Right cardiac atrium (tissue), 5 donors: ENCODE results near the gene ZNF488. TPM values are rescaled to one million over a fixed set of nuclear protein-coding genes. Genes with fewer than 3 reads are reported as not detected.

ENCODE experiments used
- ATAC-seq, 2 donors: fragments of 200-7000 bp; cut with Tn5 transposase; one replicate each; pipeline versions ENCODE4 v1.8.0 to v1.9.1; 2020; ENCODE audit warnings: moderate library complexity in 2 of 2, mild to moderate bottlenecking in 1 of 2
- DNase-seq, 3 donors: peaks; one replicate each; pipeline ENCODE4 v3.0.0-alpha.2; 2020
- H3K27ac ChIP-seq: one replicate; pipeline ENCODE4 v1.5.1; 2013; ENCODE audit warnings: mild to moderate bottlenecking, low read length, control low read depth, moderate library complexity
- H3K27me3 ChIP-seq: one replicate; pipeline ENCODE4 v1.6.1; 2013; ENCODE audit not compliant: control insufficient read depth, insufficient read depth
- H3K4me1 ChIP-seq: one replicate; pipeline ENCODE4 v1.6.1; 2013; ENCODE audit warnings: low read length; ENCODE audit not compliant: control insufficient read depth, insufficient read depth
- H3K4me3 ChIP-seq: one replicate; pipeline ENCODE4 v1.5.1; 2013; ENCODE audit warnings: low read length, control low read depth
- H3K9me3 ChIP-seq: one replicate; pipeline ENCODE4 v1.6.1; 2013; ENCODE audit warnings: low read length; ENCODE audit not compliant: control insufficient read depth
- WGBS: extraction: QIAGEN DNeasy Blood & Tissue Kit; methylation state at CpG from one replicate; pipeline ENCODE4 v1.1.7; 2013; 5-methylcytosine and 5-hydroxymethylcytosine counted together
- intact Hi-C, 4 donors: fragments of 100-400 bp; cut with DNase I; formaldehyde crosslinking; loops; one replicate each; pipeline versions ENCODE4 v1.11.0 to v1.14.0; 2022 to 2023
- polyA plus RNA-seq: library from polyadenylated mRNA; stranded (reverse); fragments of 200-250 nt; gene quantifications from one replicate; pipeline ENCODE4 v1.2.3, GENCODE V29; 2013
- total RNA-seq, 4 donors: library from RNA; stranded (reverse); fragmentation: NEBNext Ultra II Directional; extraction: Animal tissue kit (Norgen Biotek cat#: 25700); gene quantifications; one replicate each; pipeline ENCODE4 v1.2.1, GENCODE V29; 2021
- donor health status: healthy with polysubstance abuse.
- donor health status: DM: no; HTN: yes; CAD: no.
- donor health status: DM: no; HTN: no; CAD: no.
- donor health status: DM: no; HTN: yes; CAD: no; lungs with severe emphysema.
- donor health status: DM: yes; HTN: yes; CAD: no.

Gene ZNF488
- total and polyA plus RNA-seq, 5 donors, result 0.02 TPM; not detected in 4

DNA sequence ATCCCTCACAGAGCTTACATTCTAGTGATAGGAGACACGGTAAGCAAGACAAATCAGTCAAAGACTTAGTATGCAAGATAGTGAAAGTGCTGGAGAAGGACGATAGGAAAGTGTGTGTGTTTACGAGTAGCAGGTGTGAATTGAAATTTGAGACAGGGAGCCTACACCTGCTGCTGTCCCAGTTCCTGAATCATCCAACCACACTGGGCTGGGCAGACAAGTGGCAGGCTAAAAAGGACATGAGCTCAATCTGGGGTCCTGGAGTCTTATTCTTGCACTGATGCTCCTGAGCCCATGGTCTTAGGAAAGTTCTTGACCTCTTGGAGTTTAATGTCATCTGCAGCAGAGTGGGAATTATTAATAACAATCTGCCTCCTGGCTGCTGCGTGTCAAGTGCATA, 19.7 kb downstream of the ZNF488 start:
- WGBS, result 57% methylated on average over 4 of the region's 4 CpGs

DNA sequence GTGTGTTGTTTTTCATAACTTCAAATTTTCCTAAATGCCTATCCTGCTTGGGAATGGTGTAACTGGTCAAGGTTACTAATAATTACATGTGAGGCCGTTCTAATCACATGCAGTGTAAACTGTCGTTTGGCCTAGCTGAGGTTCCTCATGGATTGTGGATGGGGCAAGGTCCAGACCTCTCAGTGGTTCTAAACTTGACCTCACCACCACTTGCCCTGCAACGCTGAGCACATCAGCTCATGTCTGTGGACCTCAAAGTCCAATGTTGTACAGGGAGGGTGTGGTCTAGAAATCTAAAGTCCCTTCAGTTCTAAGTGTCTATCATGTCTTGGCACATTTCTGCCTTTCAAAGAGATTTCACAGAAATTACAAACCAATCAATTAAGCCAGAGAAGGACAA, 20.3 kb downstream of the ZNF488 start:
- Histone ChIP-seq H3K27ac (no peak overlapping the region), H3K9me3 (no peaks in the 10 kb centered on the region), H3K4me3 (no peak overlapping the region), H3K4me1 (no peaks in the 10 kb centered on the region), H3K27me3 (no peaks in the 10 kb centered on the region)
- intact Hi-C loops, result no loop called here
- 84% methylated on average over 3 of the region's 3 CpGs for WGBS
- ATAC-seq, result no peak
- DNase-seq, result no peak

More for the DNA sequence above, 19.7 kb downstream of the ZNF488 start:
- Histone ChIP-seq H3K9me3 (no peaks in the 10 kb centered on the region), H3K27ac (no peak overlapping the region), H3K4me1 (no peaks in the 10 kb centered on the region), H3K27me3 (no peaks in the 10 kb centered on the region), H3K4me3 (no peak overlapping the region)
- no peak for ATAC-seq
- no peak for DNase-seq
- intact Hi-C loops, result no loop called here

DNA sequence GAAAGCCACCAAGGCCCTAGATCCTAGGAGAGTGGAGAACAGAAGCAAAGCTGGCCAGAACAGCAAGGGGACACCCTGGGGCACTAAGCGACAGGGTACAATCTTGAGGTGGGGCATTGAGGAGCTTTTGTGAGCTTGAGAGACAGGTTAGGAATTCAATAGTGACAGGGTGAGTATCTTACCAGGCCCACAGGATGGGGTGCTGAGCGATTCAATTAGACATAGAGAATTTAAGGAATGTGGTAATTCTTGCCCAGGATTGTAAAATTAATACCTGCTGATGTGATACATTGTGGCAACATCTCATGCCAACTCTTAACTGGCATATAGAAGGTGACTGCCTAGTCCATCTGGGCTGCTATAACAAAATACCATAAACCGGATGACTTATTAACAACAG, 21.9 kb downstream of the ZNF488 start:
- DNase-seq (no peak), ATAC-seq (no peak)
- no peaks in the 10 kb centered on the region for H3K27me3 ChIP-seq
- no peaks in the 10 kb centered on the region for H3K4me1 ChIP-seq
- no peak overlapping the region for H3K4me3 ChIP-seq
- intact Hi-C loops, result no loop called here
- no peaks in the 10 kb centered on the region for H3K9me3 ChIP-seq
- WGBS, result 89% methylated on average over 3 of the region's 3 CpGs
- no peak overlapping the region for H3K27ac ChIP-seq

DNA sequence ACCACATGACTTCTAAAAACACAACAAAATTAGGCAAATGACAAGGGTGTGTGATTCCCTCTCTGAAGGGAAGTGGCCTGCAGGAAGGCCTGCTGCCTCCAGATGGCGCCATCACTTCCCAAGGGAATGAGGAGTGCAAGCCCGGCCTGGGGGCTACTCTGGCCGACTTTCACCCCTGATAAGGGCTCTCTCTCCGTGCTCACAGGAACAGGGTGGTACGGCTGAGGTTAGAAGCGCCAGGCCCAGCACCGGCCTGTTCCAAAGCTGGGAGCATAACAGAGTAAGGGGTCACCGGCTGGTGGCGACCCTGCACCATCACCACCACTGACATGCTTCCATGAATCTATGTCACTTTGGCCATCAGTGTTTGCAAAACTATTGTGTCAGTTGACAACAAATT, 22.8 kb downstream of the ZNF488 start:
- intact Hi-C loops, result no loop called here
- peak in 1 of 2 donors; percentile 23 for ATAC-seq
- H3K4me1 ChIP-seq, result no peaks in the 10 kb centered on the region
- DNase-seq, result no peak
- no peak overlapping the region for H3K4me3 ChIP-seq
- no peak overlapping the region for H3K27ac ChIP-seq
- H3K9me3 ChIP-seq, result no peaks in the 10 kb centered on the region
- WGBS, result 54% methylated on average over 9 of the region's 9 CpGs
- H3K27me3 ChIP-seq, result no peaks in the 10 kb centered on the region

DNA sequence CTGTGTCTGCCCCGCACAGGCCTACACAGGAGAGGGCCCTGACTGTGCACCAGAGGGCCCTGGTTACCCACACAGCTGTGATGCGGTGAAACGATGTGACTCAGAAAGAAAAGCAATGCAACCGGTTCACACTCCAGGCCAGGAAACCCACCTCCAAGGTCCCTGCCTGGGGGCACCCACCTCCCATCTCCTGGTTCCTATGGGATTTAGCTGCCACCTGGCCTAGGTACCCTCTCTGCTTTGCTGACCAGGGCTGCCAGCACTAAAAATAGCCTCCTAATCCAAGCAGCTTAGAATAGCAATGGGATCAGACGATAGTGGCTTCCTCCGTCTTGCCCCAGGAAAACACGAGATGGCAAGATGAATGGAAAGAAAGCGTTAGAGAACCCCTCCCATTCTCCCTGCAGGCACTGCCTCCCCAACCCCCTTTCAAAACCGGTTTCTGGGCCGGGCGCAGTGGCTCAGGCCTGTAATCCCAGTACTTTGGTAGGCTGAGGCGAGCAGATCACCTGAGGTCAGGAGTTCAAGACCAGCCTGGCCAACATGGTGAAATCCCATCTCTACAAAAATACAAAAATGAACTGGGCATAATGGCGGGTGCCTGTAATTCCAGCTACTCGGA, 23.6 kb downstream of the ZNF488 start:
- DNase-seq (no peak), ATAC-seq (peak in 1 of 2 donors; percentile 20)
- no peaks in the 10 kb centered on the region for H3K27me3 ChIP-seq
- H3K4me1 ChIP-seq, result no peaks in the 10 kb centered on the region
- no peak overlapping the region for H3K27ac ChIP-seq
- intact Hi-C loops, result no loop called here
- H3K4me3 ChIP-seq, result no peak overlapping the region
- H3K9me3 ChIP-seq, result no peaks in the 10 kb centered on the region
- 74% methylated on average over 14 of the region's 14 CpGs for WGBS

DNA sequence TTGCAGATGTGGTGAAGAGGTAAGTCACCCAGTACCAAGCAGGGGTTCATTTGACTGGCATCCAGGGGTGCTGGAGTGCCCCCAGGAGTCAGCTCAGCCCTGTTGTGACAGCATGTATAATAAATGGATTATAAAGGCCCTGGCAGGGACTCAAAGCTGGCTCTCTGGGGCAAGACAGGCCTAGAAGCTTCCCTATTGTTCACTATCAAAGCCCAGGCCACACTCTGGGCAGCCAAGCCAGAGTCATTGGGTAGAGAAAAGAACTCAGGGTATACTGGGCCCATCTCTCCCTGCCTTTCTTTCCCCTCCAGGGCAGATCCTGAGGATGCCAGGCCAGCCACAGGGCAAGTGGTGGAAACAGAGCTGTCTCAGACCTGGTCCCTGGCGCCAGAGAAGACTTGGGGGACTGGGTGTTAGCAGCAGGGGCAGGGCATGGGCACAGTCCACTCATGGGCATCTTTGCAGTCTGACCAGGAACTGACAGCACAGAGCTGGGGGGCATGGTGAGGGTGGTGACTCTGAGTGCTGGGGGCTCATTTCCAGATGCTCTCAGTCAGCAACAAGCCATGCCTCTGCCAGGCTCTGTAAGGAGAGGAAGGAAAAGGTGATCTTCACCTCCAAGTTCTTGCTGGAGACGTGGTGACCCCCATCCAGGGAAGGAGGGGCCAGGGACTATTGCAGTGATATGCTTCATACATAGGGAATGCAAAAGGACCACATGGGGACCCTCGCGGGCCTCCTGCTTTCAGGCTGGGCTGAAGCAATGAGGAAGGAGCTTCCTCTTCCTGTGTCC, 24.3 kb downstream of the ZNF488 start:
- ATAC-seq, result no peak

DNA sequence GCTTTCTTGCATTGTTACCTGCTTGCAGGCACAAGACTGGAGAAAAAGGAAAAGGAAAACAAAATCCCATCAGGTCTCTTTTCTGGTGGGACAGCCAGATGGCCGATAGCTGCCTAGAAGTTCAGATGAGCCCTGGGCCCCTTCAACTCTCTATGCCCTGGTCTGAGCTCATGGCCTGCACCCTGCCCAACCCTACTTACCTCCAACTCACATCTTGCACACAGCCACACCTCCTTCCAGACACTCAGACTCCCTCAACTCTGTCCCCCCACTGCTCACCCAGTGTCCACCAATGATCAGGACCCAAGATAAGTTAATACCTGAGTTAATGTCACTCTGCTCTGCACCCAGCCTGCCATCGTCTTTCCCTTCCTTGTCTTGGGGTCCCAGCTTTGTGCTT, 25.0 kb downstream of the ZNF488 start:
- 88% methylated on average over 2 of the region's 2 CpGs for WGBS
- H3K27me3 ChIP-seq, result no peaks in the 10 kb centered on the region
- intact Hi-C loops, result no loop called here
- no peaks in the 10 kb centered on the region for H3K4me1 ChIP-seq
- no peak for DNase-seq
- no peak for ATAC-seq
- H3K9me3 ChIP-seq, result no peaks in the 10 kb centered on the region
- no peak overlapping the region for H3K27ac ChIP-seq
- no peak overlapping the region for H3K4me3 ChIP-seq

More for the DNA sequence above, 24.3 kb downstream of the ZNF488 start:
- Histone ChIP-seq H3K4me3 (no peak overlapping the region), H3K27me3 (no peaks in the 10 kb centered on the region), H3K4me1 (no peaks in the 10 kb centered on the region), H3K27ac (no peak overlapping the region), H3K9me3 (no peaks in the 10 kb centered on the region)
- DNase-seq, result no peak
- WGBS, result 69% methylated on average over 4 of the region's 4 CpGs
- intact Hi-C loops, result no loop called here

DNA sequence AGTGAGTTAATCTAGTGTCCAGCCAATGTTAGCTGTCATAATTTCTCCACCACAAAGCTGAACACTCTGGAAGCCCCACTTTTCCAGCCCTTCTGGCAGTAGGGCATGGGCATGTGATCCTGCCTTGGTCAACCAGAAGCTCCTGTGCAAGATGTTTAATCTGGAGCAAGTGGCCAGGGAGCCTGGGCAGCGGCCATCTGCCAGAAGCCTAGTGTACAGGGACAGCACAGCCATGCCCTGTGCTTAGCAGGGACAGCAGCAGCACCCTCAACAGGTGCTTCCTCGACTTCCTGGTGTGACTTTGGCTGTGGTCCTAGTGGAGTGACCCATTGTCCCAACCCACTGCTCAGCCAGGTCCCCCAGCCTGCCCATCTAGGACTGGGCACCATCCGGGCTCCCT, 25.6 kb downstream of the ZNF488 start:
- ATAC-seq (no peak), DNase-seq (no peak)
- H3K9me3 ChIP-seq, result no peaks in the 10 kb centered on the region
- H3K27ac ChIP-seq, result no peak overlapping the region
- H3K27me3 ChIP-seq, result no peaks in the 10 kb centered on the region
- no peaks in the 10 kb centered on the region for H3K4me1 ChIP-seq
- intact Hi-C loops, result no loop called here
- 91% methylated on average over 3 of the region's 3 CpGs for WGBS
- no peak overlapping the region for H3K4me3 ChIP-seq

DNA sequence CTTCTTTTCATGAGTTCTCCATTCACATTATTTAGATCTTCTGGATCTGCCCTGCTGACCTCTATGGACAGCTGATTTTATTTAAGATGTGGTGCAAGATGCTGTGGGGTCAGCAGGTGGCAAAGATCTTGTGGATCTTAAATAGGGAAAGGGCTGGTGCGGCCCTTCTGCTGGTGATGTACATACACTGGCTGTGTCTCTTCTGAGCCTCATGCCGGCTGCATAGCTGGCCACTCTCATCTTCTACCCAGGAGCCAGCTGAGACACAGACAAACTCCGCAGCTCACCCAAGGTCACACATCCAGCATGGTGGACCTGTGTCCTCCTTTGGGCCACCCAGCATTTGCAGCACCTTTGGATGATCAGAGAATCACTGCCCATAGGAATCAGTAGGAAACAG, 26.2 kb downstream of the ZNF488 start:
- no peaks in the 10 kb centered on the region for H3K9me3 ChIP-seq
- H3K27me3 ChIP-seq, result no peaks in the 10 kb centered on the region
- DNase-seq, result no peak
- H3K4me1 ChIP-seq, result no peaks in the 10 kb centered on the region
- H3K4me3 ChIP-seq, result no peak overlapping the region
- intact Hi-C loops, result no loop called here
- H3K27ac ChIP-seq, result no peak overlapping the region
- 92% methylated on average over 3 of the region's 3 CpGs for WGBS
- no peak for ATAC-seq

DNA sequence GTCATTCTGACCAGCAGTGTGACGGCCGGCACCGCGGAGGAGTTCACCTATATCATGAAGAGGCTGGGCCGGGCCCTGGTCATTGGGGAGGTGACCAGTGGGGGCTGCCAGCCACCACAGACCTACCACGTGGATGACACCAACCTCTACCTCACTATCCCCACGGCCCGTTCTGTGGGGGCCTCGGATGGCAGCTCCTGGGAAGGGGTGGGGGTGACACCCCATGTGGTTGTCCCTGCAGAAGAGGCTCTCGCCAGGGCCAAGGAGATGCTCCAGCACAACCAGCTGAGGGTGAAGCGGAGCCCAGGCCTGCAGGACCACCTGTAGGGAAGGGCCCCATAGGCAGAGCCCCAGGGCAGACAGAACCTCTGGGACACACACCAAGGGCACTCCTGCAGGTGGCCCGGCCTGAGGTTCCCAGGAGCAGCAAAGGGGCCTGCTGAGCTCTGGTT, 26.9 kb downstream of the ZNF488 start:
- no peak for DNase-seq
- no peak overlapping the region for H3K27ac ChIP-seq
- ATAC-seq, result no peak
- WGBS, result 93% methylated on average over 12 of the region's 12 CpGs
- intact Hi-C loops, result no loop called here
- H3K4me3 ChIP-seq, result no peak overlapping the region
- H3K27me3 ChIP-seq, result no peaks in the 10 kb centered on the region
- H3K9me3 ChIP-seq, result no peaks in the 10 kb centered on the region
- H3K4me1 ChIP-seq, result no peaks in the 10 kb centered on the region

DNA sequence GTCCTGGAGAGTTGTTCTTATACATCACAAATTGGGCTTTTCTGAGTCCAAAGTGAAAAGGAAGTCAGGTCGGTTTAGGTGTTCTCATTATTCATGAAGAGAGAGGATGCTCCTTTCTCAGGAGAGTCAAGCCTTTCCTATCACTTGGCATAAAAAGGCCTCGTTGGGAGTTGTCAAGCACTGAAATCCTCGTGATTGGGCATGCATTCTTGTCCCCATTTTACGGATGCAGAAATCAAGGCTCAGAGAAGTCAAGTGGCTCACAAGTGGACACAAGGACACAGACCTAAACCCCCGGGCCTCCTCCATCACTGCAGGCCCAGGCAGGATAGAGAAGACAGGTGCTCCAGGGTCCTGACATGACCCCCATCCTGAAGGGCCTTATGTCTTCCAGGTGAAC, 27.4 kb downstream of the ZNF488 start:
- no peaks in the 10 kb centered on the region for H3K9me3 ChIP-seq
- no peak overlapping the region for H3K27ac ChIP-seq
- H3K4me1 ChIP-seq, result no peaks in the 10 kb centered on the region
- H3K4me3 ChIP-seq, result no peak overlapping the region
- WGBS, result 83% methylated on average over 5 of the region's 5 CpGs
- ATAC-seq (no peak), DNase-seq (no peak)
- intact Hi-C loops, result no loop called here
- H3K27me3 ChIP-seq, result no peaks in the 10 kb centered on the region
